HepG2 (cell line): Measurements from ENCODE around the gene TBC1D24. TPM values are rescaled to one million over a fixed set of nuclear protein-coding genes. Genes with fewer than 3 reads are reported as not detected.

Source experiments
- ATAC-seq: fragments of 200-7000 bp; cut with Tn5 transposase; 3 replicates; pipeline ENCODE4 v1.9.1; 2020; ENCODE audit warnings: mild to moderate bottlenecking, moderate library complexity
- BruUV-seq: library from RNA; stranded (reverse); fragments of 400-500 nt; replicated peaks from 2 replicates; lab custom pipeline; 2021; lab: Mats Ljungman, UMichigan
- CTCF ChIA-PET: fragments of 300-600 bp; formaldehyde crosslinking; extraction: SDS; loops from one replicate; lab custom pipeline; 2021; ENCODE audit warnings: low total read pairs, inconsistent platforms, low intra/inter-chr PET ratio; lab: Yijun Ruan, JAX
- POLR2A ChIA-PET: fragments of 350-600 bp; sonication (Branson Sonifier 250); formaldehyde crosslinking; loops from one replicate; lab custom pipeline; 2020; ENCODE audit warnings: antibody characterized with exemption, inconsistent platforms; lab: Yijun Ruan, JAX
- DNase-seq: peaks from one replicate; pipeline ENCODE4 v3.0.0-alpha.2; 2015; ENCODE audit warnings: low spot score
- FAIRE-seq: peaks from 3 replicates; lab custom pipeline; 2011; peaks lifted over from hg19 to GRCh38; lab: Jason Lieb, UNC
- H2AFZ ChIP-seq: one replicate; pipeline ENCODE4 v1.6.1; 2011; ENCODE audit warnings: low read length, inconsistent platforms
- H3K27ac ChIP-seq: fragments of 300-600 bp; 3 replicates; pipeline ENCODE4 v1.8.0; 2011; ENCODE audit warnings: mixed run types, mild to moderate bottlenecking, mixed read lengths, low read length, inconsistent platforms; ENCODE audit not compliant: insufficient read depth; ENCODE audit errors: extremely low read length
- H3K27me3 ChIP-seq, 2 experiments: fragments of 200-600 bp in 1 of 2; 2 replicates in 1 of 2; 3 replicates in 1 of 2; pipeline versions ENCODE4 v1.6.0 to v1.8.0; 2011; ENCODE audit warnings: low read length in 2 of 2, mild to moderate bottlenecking in 2 of 2, moderate library complexity in 2 of 2, inconsistent platforms in 1 of 2; ENCODE audit not compliant: insufficient read depth in 2 of 2, control insufficient read depth in 1 of 2
- H3K36me3 ChIP-seq, 2 experiments: fragments of 200-600 bp in 1 of 2; replicated peaks in 1 of 2; 2 replicates in 1 of 2; 3 replicates in 1 of 2; pipeline versions ENCODE4 v1.5.1 to v1.8.0; 2011; ENCODE audit warnings: low read length in 2 of 2, inconsistent platforms in 1 of 2; ENCODE audit not compliant: insufficient read depth in 2 of 2, control insufficient read depth in 1 of 2
- H3K4me1 ChIP-seq: 2 replicates; pipeline ENCODE4 v1.5.1; 2012; ENCODE audit warnings: low read length, inconsistent platforms; ENCODE audit not compliant: insufficient read depth
- H3K4me2 ChIP-seq: 2 replicates; pipeline ENCODE4 v1.6.0; 2011; ENCODE audit warnings: low read depth, low read length, inconsistent platforms
- H3K4me3 ChIP-seq, 3 experiments: fragments of 200-600 bp in 1 of 3; sonication (generic), shearing (Covaris generic) in 1 of 3; replicated peaks in 1 of 3; 2 replicates each; pipeline ENCODE4 v1.5.1; 2011 to 2016; ENCODE audit warnings: low read length in 3 of 3, inconsistent platforms in 2 of 3, low read depth in 2 of 3, mild to moderate bottlenecking in 2 of 3, control low read depth in 1 of 3, mixed read lengths in 1 of 3; ENCODE audit not compliant: insufficient read depth in 1 of 3
- H3K79me2 ChIP-seq: one replicate; pipeline ENCODE4 v1.6.1; 2011; ENCODE audit warnings: low read length, inconsistent platforms; ENCODE audit not compliant: insufficient read depth
- H3K9ac ChIP-seq: 2 replicates; pipeline ENCODE4 v1.6.0; 2011; ENCODE audit warnings: mild to moderate bottlenecking, low read depth, low read length, inconsistent platforms; ENCODE audit not compliant: insufficient read depth
- H3K9me3 ChIP-seq: 2 replicates; pipeline ENCODE4 v1.5.1; 2012; ENCODE audit warnings: mild to moderate bottlenecking, low read length
- H4K20me1 ChIP-seq: 2 replicates; pipeline ENCODE4 v1.6.0; 2011; ENCODE audit warnings: inconsistent platforms, mild to moderate bottlenecking, low read length, moderate library complexity; ENCODE audit not compliant: insufficient read depth
- MED1 ChIP-seq: sonication (generic); formaldehyde crosslinking; IDR thresholded peaks from 2 replicates; pipeline ENCODE4 v1.4.0; 2020; ENCODE audit warnings: missing genetic modification reagents
- MEIS1 ChIP-seq: sonication (generic); formaldehyde crosslinking; IDR thresholded peaks from 2 replicates; pipeline ENCODE4 v1.9.0; 2021; ENCODE audit warnings: mild to moderate bottlenecking, missing genetic modification reagents, moderate library complexity, borderline replicate concordance
- ZNF274 ChIP-seq: sonication (generic); formaldehyde crosslinking; IDR thresholded peaks from 2 replicates; pipeline ENCODE4 v1.5.1; 2020; ENCODE audit warnings: mild to moderate bottlenecking, missing genetic modification reagents
- ZNF44 ChIP-seq: sonication (generic); formaldehyde crosslinking; IDR thresholded peaks from 2 replicates; pipeline ENCODE4 v1.5.1; 2020; ENCODE audit warnings: mild to moderate bottlenecking, missing genetic modification reagents
- ZNF556 ChIP-seq: sonication (generic); formaldehyde crosslinking; IDR thresholded peaks from 2 replicates; pipeline ENCODE4 v1.4.0; 2020; ENCODE audit warnings: mild to moderate bottlenecking, missing genetic modification reagents, borderline replicate concordance
- ZNF883 ChIP-seq: sonication (generic); formaldehyde crosslinking; IDR thresholded peaks from 2 replicates; pipeline ENCODE4 v1.5.1; 2020; ENCODE audit warnings: mild to moderate bottlenecking, missing genetic modification reagents; ENCODE audit errors: not compliant biosample characterization
- WGBS: methylation state at CpG from one replicate; pipeline ENCODE4 v1.1.6; 2017; ENCODE audit warnings: low lambda C conversion rate; 5-methylcytosine and 5-hydroxymethylcytosine counted together
- in situ Hi-C: cut with HindIII; loops from 2 replicates; pipeline ENCODE4 v1.10.0; 2017; ENCODE audit warnings: low pct_unique_long_range_greater_than_20kb; ENCODE audit not compliant: extremely low pct_ligation_motif_present
- intact Hi-C: fragments of 100-400 bp; cut with micrococcal nuclease; formaldehyde crosslinking; loops from one replicate; pipeline ENCODE4 v1.10.0; 2022; ENCODE audit not compliant: unreplicated experiment
- polyA plus RNA-seq, 8 experiments: library from polyadenylated mRNA; depleted of rRNA in 3 of 8; stranded (reverse) in 7 of 8; unstranded in 1 of 8; fragments of >200 nt; fragmentation: Illumina TruSeq in 4 of 8; extraction: Trizol in 4 of 8; gene quantifications; 2 replicates each; pipeline versions ENCODE4 v1.2.1 to v1.2.3, GENCODE V29; 2011 to 2016; ENCODE audit warnings: low read depth in 4 of 8, missing spikeins in 1 of 8, mixed read lengths in 1 of 8; ENCODE audit not compliant: insufficient read depth in 1 of 8
- total RNA-seq, 5 experiments: library from RNA; depleted of rRNA; stranded (reverse); fragments of >200 nt; fragmentation: Illumina TruSeq; extraction: Trizol; gene quantifications; 2 replicates each; pipeline ENCODE4 v1.2.3, GENCODE V29; 2016; ENCODE audit warnings: low read depth in 1 of 5
- TF ChIP-seq, protein P1 (sequence below): sonication (generic); formaldehyde crosslinking; IDR thresholded peaks from 2 replicates; pipeline ENCODE4 v1.8.1; 2023; ENCODE audit warnings: mild to moderate bottlenecking, moderate library complexity, missing genetic modification reagents
- TF ChIP-seq, protein P2 (sequence below): sonication (generic); formaldehyde crosslinking; IDR thresholded peaks from 2 replicates; pipeline ENCODE4 v1.4.0; 2020; ENCODE audit warnings: missing genetic modification reagents
- TF ChIP-seq, protein P3 (sequence below): sonication (generic); formaldehyde crosslinking; conservative IDR thresholded peaks from 2 replicates; pipeline ENCODE4 v1.4.0; 2020; ENCODE audit warnings: missing genetic modification reagents
- TF ChIP-seq, protein P4 (sequence below): sonication (generic); formaldehyde crosslinking; IDR thresholded peaks from 2 replicates; pipeline ENCODE4 v1.4.0; 2020; ENCODE audit warnings: missing genetic modification reagents
- TF ChIP-seq, protein P5 (sequence below): sonication (generic); formaldehyde crosslinking; IDR thresholded peaks from 2 replicates; pipeline ENCODE4 v1.8.0; 2022; ENCODE audit warnings: missing genetic modification reagents, mild to moderate bottlenecking, inconsistent platforms, borderline replicate concordance

Gene TBC1D24
- total and polyA plus RNA-seq, 2 of the 13 experiments (the other 11 are each of a cell fraction or from before 2014, with no cell fraction given), result 7.7 to 13.7 TPM

DNA sequence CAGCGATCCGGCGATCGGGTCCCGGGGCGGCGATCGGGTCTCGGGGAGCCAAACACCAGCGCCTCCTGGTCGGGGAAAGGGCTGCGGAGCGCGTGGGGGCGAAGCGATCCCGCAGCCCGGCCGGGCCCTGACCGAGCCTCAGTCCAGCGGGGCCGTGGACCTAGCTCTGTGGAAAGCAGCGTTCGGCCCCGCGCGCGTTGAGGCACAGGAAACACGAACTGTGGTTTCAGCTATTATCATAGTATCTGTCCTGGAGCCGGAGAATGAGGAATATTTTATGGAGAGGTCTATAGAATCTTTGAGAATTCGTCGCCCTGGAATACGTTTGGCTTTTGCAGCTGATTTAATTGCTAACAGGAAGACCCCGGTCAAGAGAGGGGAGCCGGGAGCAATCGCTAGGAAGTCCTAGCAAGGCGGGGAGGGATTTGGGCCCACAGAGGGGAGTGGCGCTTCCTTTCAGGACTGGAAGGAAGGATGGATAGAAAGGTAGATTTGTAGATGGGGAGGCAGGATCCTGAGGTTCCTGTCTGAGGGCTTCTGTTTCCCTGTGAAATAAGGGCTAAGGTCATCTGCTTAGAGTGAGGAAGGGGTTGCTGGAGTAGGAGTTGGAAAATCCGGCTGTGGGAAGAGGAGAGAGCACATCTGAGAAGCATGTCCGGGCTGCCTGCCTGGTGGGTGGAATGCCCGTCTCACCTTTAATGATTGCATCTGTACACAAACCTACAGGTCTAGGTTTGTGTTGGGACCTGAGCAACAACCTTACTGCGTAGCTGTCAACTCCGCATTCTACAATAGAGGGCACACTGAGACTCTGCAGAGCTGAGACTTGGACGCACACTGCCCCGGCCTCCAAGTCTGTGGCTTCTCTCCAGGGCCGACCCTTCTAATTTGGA, 44.9 kb upstream of the TBC1D24 start:
- Histone ChIP-seq H3K36me3 (peaks cover 9 to 25% of the 10 kb centered on the region in 2 experiments), H3K4me2 (peak overlapping the region; percentile 97), H3K79me2 (peaks cover 15% of the 10 kb centered on the region), H3K4me1 (peaks cover 28% of the 10 kb centered on the region), H4K20me1 (no peaks in the 10 kb centered on the region), H3K27me3 (peaks cover 10 to 27% of the 10 kb centered on the region in 2 experiments; a peak in 4 of 5 replicates), H3K9ac (peak overlapping the region; percentile 84), H3K9me3 (no peaks in the 10 kb centered on the region), H3K4me3 (peak overlapping the region; percentile 82 to 87 (median 87)), H2AFZ (no peak overlapping the region), H3K27ac (peak overlapping the region; percentile 36)
- WGBS, result under 1% methylated on average over 18 of the region's 46 CpGs
- intact Hi-C loops, result loop anchor here (1.0 to 5.0 kb wide), 3 partner anchors 42 to 88 kb away; partner anchors contain the start of genes ABCA3 and NTN3
- DNase-seq, result peak; percentile 54
- POLR2A ChIA-PET, result interaction anchor here (1.0 to 1.2 kb wide), 2 partner anchors 40 to 178 kb away, joined by 3 read pairs; partner anchors contain the start of gene ECI1
- TSS peak; percentile 59 for BruUV-seq
- ATAC-seq, result peak; percentile 61
- in situ Hi-C loops, result loop anchor here (5.0 kb wide), 1 partner anchor 72 kb away; no protein-coding TSS in a partner anchor
- CTCF ChIA-PET, result interaction anchor here (1.9 to 3.1 kb wide), 2 partner anchors 71 to 89 kb away, joined by 9 to 11 read pairs; partner anchors contain the start of gene ABCA3
- peak; percentile 78 for FAIRE-seq
- TF ChIP-seq, protein P1, sequence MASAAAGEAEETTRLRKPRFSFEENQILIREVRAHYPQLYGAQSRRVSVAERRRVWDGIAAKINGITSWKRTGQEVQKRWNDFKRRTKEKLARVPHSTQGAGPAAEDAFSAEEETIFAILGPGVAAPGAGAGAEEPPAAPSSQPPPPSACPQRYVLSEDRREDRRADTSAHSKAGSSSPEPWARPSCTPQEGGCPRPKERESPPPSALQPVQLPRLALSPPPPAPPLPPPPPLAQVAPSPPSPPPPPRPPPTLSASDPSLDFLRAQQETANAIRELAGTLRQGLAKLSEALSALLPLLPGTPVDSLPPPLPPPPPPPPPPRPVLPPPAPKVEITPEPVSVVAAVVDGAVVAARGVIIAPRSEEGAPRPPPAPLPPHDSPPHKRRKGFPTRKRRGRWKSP (CRISPR knock-in tag), result 0 out of 2 replicates have a peak, but pooled peaks have one; percentile 11
- no peak for TF ChIP-seq ZNF556 (CRISPR knock-in tag)
- peak; percentile 19 for TF ChIP-seq ZNF274 (CRISPR knock-in tag)
- TF ChIP-seq MEIS1 (CRISPR knock-in tag), result peak; percentile 24; the same call in 1 of the 2 replicates
- peak; percentile 30; the same call in 1 of the 2 replicates for TF ChIP-seq MED1 (CRISPR knock-in tag)
- TF ChIP-seq ZNF883 (CRISPR knock-in tag), result no peak
- TF ChIP-seq, protein P2, sequence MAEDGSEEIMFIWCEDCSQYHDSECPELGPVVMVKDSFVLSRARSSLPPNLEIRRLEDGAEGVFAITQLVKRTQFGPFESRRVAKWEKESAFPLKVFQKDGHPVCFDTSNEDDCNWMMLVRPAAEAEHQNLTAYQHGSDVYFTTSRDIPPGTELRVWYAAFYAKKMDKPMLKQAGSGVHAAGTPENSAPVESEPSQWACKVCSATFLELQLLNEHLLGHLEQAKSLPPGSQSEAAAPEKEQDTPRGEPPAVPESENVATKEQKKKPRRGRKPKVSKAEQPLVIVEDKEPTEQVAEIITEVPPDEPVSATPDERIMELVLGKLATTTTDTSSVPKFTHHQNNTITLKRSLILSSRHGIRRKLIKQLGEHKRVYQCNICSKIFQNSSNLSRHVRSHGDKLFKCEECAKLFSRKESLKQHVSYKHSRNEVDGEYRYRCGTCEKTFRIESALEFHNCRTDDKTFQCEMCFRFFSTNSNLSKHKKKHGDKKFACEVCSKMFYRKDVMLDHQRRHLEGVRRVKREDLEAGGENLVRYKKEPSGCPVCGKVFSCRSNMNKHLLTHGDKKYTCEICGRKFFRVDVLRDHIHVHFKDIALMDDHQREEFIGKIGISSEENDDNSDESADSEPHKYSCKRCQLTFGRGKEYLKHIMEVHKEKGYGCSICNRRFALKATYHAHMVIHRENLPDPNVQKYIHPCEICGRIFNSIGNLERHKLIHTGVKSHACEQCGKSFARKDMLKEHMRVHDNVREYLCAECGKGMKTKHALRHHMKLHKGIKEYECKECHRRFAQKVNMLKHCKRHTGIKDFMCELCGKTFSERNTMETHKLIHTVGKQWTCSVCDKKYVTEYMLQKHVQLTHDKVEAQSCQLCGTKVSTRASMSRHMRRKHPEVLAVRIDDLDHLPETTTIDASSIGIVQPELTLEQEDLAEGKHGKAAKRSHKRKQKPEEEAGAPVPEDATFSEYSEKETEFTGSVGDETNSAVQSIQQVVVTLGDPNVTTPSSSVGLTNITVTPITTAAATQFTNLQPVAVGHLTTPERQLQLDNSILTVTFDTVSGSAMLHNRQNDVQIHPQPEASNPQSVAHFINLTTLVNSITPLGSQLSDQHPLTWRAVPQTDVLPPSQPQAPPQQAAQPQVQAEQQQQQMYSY (CRISPR knock-in tag), result no peak
- TF ChIP-seq, protein P3, sequence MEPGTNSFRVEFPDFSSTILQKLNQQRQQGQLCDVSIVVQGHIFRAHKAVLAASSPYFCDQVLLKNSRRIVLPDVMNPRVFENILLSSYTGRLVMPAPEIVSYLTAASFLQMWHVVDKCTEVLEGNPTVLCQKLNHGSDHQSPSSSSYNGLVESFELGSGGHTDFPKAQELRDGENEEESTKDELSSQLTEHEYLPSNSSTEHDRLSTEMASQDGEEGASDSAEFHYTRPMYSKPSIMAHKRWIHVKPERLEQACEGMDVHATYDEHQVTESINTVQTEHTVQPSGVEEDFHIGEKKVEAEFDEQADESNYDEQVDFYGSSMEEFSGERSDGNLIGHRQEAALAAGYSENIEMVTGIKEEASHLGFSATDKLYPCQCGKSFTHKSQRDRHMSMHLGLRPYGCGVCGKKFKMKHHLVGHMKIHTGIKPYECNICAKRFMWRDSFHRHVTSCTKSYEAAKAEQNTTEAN (CRISPR knock-in tag), result no peak
- TF ChIP-seq, protein P4, sequence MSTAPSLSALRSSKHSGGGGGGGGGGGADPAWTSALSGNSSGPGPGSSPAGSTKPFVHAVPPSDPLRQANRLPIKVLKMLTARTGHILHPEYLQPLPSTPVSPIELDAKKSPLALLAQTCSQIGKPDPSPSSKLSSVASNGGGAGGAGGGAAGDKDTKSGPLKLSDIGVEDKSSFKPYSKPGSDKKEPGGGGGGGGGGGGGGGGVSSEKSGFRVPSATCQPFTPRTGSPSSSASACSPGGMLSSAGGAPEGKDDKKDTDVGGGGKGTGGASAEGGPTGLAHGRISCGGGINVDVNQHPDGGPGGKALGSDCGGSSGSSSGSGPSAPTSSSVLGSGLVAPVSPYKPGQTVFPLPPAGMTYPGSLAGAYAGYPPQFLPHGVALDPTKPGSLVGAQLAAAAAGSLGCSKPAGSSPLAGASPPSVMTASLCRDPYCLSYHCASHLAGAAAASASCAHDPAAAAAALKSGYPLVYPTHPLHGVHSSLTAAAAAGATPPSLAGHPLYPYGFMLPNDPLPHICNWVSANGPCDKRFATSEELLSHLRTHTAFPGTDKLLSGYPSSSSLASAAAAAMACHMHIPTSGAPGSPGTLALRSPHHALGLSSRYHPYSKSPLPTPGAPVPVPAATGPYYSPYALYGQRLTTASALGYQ, result 0 out of 2 replicates have a peak, but pooled peaks have one; percentile 28
- TF ChIP-seq ZNF44 (CRISPR knock-in tag), result 0 out of 2 replicates have a peak, but pooled peaks have one; percentile 2
- TF ChIP-seq, protein P5, sequence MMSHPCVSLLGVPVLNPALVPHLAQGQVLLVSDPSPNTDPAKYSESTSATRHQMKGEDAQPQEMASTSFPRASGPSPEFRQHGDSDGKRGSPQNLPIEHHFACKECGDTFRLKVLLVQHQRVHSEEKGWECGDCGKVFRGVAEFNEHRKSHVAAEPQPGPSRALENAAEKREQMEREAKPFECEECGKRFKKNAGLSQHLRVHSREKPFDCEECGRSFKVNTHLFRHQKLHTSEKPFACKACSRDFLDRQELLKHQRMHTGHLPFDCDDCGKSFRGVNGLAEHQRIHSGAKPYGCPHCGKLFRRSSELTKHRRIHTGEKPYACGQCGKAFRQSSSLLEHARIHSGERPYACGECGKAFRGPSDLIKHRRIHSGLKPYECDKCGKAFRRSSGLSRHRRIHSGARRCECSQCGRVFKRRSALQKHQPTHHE (CRISPR knock-in tag), result 0 out of 2 replicates have a peak, but pooled peaks have one; percentile 21
